OCI-LY1 (cell line): ENCODE results near the gene SSRP1.

Source experiments
- EZH2 ChIP-seq: fragments of 200-600 bp; sonication (generic), shearing (Covaris generic); IDR thresholded peaks from 2 replicates; pipeline ENCODE4 v1.8.0; 2017; ENCODE audit warnings: borderline replicate concordance, mixed run types, mild to moderate bottlenecking, antibody characterized with exemption, low read length, moderate library complexity, mixed read lengths
- TF ChIP-seq, protein P1 (sequence below): fragments of 200-600 bp; sonication (generic), shearing (Covaris generic); IDR thresholded peaks from 2 replicates; pipeline ENCODE4 v1.5.1; 2017; ENCODE audit warnings: mild to moderate bottlenecking, antibody characterized with exemption, low read length, moderate library complexity, mixed read lengths

DNA sequence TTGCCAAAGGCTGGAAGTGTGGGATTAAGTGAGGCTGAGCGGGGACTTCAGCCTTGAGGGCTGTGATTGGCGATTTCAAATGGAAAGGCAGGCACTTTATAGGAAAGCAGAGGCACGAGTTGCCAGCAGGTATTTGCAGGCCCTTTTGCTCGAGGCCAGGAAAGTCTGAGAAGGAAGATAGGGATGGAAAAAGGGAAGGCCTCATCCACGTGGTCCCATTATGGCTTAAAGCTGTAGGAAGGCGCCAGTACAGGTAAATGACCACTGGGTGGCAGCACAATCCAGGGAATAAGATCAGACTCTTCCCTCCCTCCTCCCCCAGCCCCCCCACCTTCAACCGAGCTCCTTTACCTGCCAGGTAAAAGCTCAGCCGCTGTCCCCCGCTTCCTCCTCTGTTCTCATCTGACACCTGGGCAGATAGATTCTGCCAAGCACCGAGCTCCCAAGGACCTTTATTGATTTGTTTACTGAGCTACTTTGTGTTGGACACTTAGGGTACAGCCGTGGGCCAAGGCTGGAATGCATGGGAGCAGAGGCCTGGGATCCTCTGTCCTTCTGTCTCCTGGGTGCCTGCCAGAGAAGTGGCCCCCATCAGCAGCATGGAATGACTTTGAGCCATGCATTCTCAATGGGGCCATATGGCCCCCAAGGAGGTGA is 10.0 kb upstream of the SSRP1 start:
- no peak for TF ChIP-seq EZH2
- TF ChIP-seq, protein P1, sequence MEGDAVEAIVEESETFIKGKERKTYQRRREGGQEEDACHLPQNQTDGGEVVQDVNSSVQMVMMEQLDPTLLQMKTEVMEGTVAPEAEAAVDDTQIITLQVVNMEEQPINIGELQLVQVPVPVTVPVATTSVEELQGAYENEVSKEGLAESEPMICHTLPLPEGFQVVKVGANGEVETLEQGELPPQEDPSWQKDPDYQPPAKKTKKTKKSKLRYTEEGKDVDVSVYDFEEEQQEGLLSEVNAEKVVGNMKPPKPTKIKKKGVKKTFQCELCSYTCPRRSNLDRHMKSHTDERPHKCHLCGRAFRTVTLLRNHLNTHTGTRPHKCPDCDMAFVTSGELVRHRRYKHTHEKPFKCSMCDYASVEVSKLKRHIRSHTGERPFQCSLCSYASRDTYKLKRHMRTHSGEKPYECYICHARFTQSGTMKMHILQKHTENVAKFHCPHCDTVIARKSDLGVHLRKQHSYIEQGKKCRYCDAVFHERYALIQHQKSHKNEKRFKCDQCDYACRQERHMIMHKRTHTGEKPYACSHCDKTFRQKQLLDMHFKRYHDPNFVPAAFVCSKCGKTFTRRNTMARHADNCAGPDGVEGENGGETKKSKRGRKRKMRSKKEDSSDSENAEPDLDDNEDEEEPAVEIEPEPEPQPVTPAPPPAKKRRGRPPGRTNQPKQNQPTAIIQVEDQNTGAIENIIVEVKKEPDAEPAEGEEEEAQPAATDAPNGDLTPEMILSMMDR = peak; percentile 60
